ENCODE data around the gene SORCS1. TPM values are rescaled to one million over a fixed set of nuclear protein-coding genes. Genes with fewer than 3 reads are reported as not detected.

SORCS1 gene
- total and polyA plus RNA-seq, 4 donors = 0.04 to 3.5 (median 0.05) TPM

DNA sequence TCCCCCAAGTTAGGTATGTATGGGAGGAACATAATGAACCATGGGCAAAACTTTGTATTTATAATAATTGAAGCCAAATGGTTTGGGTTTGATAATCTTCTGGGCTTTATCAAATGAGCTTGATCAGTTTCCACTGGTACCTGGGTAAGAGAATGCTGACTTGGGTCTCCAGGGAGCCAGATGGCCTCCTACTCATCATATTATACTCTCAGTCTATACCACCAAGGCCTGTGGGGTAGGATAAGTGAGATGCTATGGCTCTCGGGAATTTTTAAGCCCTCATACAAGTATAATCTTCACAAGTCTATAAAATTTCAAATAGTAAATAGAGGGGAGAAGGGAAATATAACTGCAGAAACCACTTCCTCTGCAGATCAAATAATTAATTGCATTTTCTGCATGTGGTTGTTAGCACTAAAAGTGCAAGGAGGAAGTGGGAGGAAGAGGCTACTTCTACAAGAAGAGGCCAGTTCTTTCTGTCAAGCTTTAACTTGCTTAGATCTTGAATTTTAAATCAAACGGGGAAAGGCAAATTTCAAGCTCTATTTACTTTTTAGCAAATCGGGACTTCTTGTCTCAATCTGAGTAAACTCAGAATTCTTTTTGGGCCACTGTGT, 349.0 kb downstream of the SORCS1 start:
- TF ChIP-seq, protein P1, sequence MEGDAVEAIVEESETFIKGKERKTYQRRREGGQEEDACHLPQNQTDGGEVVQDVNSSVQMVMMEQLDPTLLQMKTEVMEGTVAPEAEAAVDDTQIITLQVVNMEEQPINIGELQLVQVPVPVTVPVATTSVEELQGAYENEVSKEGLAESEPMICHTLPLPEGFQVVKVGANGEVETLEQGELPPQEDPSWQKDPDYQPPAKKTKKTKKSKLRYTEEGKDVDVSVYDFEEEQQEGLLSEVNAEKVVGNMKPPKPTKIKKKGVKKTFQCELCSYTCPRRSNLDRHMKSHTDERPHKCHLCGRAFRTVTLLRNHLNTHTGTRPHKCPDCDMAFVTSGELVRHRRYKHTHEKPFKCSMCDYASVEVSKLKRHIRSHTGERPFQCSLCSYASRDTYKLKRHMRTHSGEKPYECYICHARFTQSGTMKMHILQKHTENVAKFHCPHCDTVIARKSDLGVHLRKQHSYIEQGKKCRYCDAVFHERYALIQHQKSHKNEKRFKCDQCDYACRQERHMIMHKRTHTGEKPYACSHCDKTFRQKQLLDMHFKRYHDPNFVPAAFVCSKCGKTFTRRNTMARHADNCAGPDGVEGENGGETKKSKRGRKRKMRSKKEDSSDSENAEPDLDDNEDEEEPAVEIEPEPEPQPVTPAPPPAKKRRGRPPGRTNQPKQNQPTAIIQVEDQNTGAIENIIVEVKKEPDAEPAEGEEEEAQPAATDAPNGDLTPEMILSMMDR (IDR thresholded peaks at IDR 0.05; ENCODE audit: control extremely low read depth, extremely low read depth) = no peak
- WGBS, 2 donors = 31 to 49% methylated on average over 3 of the region's 3 CpGs

GRCh38 chr10:106804992-106805582, 359.4 kb downstream of the SORCS1 start:
- no peak overlapping the region for H3K27ac ChIP-seq (ENCODE audit: low read depth in 1 of 2, low read length in 1 of 2)
- no peak for ATAC-seq (ENCODE audit: insufficient read depth, low FRiP score)
- DNase-seq = no peak
- TF ChIP-seq, protein P1 (IDR thresholded peaks at IDR 0.05; ENCODE audit: control extremely low read depth, extremely low read depth) = no peak
- 78 to 91% methylated on average over 1 of the region's 1 CpG for WGBS, 2 donors
- no peaks in the 10 kb centered on the region for H3K9me3 ChIP-seq (ENCODE audit: control insufficient read depth in 4 of 4, insufficient read depth in 3 of 4, low read length in 3 of 4)
- H3K9ac ChIP-seq (ENCODE audit: insufficient read depth in 1 of 2, low read length in 2 of 2) = no peak overlapping the region
- no peaks in the 10 kb centered on the region for H3K36me3 ChIP-seq (ENCODE audit: control insufficient read depth in 4 of 4, insufficient read depth in 4 of 4, low read length in 4 of 4)
- H3K4me3 ChIP-seq = no peak overlapping the region
- H3K4me1 ChIP-seq (ENCODE audit: control insufficient read depth in 5 of 5, insufficient read depth in 5 of 5, low read length in 5 of 5) = peaks cover 0 to 25% (median 0%) of the 10 kb centered on the region in 5 donors
- no peaks in the 10 kb centered on the region for H3K27me3 ChIP-seq (ENCODE audit: control insufficient read depth in 3 of 3, insufficient read depth in 3 of 3, low read length in 2 of 3)

More for the DNA sequence above, 349.0 kb downstream of the SORCS1 start:
- H3K36me3 ChIP-seq (ENCODE audit: control insufficient read depth in 4 of 4, insufficient read depth in 4 of 4, low read length in 4 of 4) = no peaks in the 10 kb centered on the region
- ATAC-seq (ENCODE audit: insufficient read depth, low FRiP score) (no peak), DNase-seq (no peak)
- H3K9me3 ChIP-seq (ENCODE audit: control insufficient read depth in 4 of 4, insufficient read depth in 3 of 4, low read length in 3 of 4) = no peaks in the 10 kb centered on the region
- no peak overlapping the region for H3K9ac ChIP-seq (ENCODE audit: insufficient read depth in 1 of 2, low read length in 2 of 2)
- no peaks in the 10 kb centered on the region for H3K4me1 ChIP-seq (ENCODE audit: control insufficient read depth in 5 of 5, insufficient read depth in 5 of 5, low read length in 5 of 5)
- no peak overlapping the region for H3K27ac ChIP-seq (ENCODE audit: low read depth in 1 of 2, low read length in 1 of 2)
- H3K4me3 ChIP-seq = no peak overlapping the region
- no peaks in the 10 kb centered on the region for H3K27me3 ChIP-seq (ENCODE audit: control insufficient read depth in 3 of 3, insufficient read depth in 3 of 3, low read length in 2 of 3)

DNA sequence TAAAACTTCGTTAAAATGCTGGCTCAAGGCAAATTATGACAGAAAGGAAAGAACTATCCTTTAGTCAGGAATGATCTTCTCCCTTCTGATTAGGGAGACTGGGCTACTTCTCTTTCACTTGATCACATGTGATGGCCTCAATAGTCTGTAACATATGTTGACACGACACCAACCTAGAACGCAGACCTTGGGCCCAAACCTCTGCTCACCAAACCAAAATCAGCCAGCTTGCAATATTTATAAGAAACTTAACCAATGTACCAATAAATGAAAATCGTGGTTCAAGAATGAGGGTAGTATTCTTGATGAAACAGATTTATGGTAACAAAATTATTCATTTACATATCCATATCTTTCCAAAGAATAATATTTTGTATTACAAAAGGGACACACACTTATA, 361.6 kb downstream of the SORCS1 start:
- Histone ChIP-seq H3K27ac (ENCODE audit: low read depth in 1 of 2, low read length in 1 of 2) (no peak overlapping the region), H3K4me3 (no peak overlapping the region), H3K9me3 (ENCODE audit: control insufficient read depth in 4 of 4, insufficient read depth in 3 of 4, low read length in 3 of 4) (no peaks in the 10 kb centered on the region), H3K36me3 (ENCODE audit: control insufficient read depth in 4 of 4, insufficient read depth in 4 of 4, low read length in 4 of 4) (no peaks in the 10 kb centered on the region), H3K9ac (ENCODE audit: insufficient read depth in 1 of 2, low read length in 2 of 2) (no peak overlapping the region), H3K27me3 (ENCODE audit: control insufficient read depth in 3 of 3, insufficient read depth in 3 of 3, low read length in 2 of 3) (no peaks in the 10 kb centered on the region), H3K4me1 (ENCODE audit: control insufficient read depth in 5 of 5, insufficient read depth in 5 of 5, low read length in 5 of 5) (peaks cover 0 to 14% (median 0%) of the 10 kb centered on the region in 5 donors)
- TF ChIP-seq, protein P1 (IDR thresholded peaks at IDR 0.05; ENCODE audit: control extremely low read depth, extremely low read depth) = no peak
- no peak for ATAC-seq (ENCODE audit: insufficient read depth, low FRiP score)
- DNase-seq = no peak
- 92 to 95% methylated on average over 4 of the region's 4 CpGs for WGBS, 2 donors

All from lung (tissue), 12 donors.